Measurements from ENCODE around the gene TEX22.

TEX22 gene

DNA sequence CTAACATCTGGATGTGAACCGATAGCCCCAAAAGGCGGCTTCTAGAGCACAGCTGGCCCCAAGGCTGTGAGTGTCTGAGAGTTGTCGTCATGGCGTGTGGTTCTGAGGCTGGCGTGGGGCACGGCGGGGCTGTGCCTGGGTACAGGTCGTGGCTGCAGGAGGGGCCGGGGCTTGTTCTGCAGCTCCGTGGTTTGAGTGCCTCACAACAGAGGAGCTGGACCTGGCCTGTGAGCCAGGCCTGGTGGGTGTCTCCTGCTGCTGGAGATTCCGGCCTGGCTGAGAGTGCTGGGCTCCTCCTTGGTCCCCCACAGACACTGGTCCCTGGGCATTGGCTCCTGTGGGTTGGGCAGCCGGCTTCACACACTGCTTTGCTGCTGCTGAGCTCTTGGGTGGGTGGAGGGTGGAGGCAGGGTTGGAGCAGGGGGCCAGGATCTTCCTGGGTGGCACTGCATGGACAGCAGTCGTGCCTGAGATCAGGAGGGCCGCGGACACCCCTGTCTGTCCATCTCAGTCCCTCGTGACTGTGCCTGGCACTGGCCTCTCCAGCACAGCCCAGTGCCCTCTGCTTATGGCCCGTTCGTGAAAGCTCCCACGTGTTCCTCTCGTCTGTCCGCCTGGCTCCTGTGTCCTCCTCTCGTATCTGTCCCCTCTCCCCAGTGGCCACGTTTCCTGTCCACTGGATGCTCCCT lies 31.8 kb upstream of the TEX22 start:
- no peak for DNase-seq (ENCODE audit: low read depth in 1 of 2, low spot score in 1 of 2)

DNA sequence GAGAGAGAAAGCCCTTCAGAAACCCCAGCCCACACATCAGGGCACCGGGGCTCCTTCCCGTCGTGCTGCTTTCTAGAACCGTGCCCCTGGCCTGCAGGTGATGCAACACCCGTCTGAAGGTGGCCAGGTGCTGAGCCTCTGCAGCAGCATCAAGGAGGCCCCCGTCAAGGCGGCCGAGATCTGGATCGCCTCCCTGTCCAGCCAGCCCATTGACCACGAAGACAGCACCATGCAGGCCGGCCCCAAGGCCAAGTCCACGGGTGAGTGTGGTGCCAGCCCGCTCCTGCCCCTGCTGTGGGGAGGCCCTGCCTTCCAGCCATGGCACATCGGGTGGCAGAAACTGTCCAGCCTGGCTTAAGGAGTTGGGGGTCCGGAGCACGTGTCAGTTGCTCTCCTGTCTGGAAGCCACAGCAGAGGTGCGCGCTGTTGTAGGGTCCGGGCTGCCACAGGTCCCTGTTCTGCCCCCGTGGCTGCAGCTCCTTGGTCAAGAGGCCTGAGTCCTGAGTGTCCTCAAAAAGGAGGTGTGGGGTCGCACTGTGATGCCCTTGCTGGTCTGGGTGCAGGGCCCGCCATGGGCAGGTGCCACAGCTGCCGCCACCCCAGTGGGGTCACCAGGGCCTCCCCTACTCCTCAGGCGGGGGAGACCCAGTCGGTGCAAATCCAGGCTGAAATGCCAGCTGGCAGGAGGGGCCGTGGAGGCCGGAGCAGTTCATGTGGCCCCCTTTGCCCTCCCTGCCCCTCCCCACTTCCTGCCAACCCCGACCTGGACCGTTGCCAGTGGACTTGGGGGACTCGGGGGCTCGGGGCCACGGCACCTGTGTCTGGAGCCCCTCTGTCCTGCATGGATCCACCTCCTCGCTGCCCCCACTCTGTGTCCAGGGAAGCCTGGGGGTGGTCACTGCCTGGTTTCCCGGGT lies 31.0 kb upstream of the TEX22 start:
- DNase-seq (ENCODE audit: low read depth in 1 of 2, low spot score in 1 of 2) = no peak

DNA sequence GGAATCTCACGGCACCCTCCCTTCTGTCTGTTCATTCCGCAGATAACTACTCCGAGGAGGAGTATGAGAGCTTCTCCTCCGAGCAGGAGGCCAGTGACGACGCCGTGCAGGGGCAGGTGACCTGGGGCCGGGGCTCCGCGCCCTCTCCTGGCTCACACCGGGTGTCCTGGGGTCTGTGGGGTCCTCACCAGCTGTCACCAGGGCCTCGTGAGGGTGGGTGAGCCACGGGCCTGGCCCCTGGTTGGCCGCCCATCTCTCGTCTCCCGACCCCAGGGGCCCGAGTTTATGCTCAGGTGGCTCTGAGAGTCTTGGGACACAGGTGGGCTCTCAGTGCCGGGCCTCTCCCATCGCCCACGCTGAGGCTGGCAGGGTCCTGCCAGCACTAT lies 30.3 kb upstream of the TEX22 start:
- DNase-seq (ENCODE audit: low read depth in 1 of 2, low spot score in 1 of 2) = no peak

DNA sequence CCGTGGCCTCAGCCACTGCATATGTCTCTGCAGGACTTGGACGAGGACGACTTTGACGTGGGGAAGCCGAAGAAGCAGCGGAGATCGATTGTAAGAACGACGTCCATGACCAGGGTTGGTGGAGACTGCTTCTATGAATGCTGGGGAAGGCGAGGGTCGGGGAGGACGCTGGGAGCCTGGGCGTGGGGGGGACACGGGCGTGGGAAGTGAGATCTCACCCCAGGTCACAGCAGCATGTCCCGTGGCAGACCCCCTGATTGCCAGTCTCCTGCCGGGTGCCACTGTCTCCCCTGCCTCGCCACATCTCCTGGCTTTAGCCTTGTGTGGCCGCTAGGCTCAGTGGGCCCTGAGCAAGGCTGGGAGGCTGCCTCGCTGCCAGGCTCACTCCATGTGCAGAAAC lies 29.9 kb upstream of the TEX22 start:
- DNase-seq (ENCODE audit: low read depth in 1 of 2, low spot score in 1 of 2) = no peak

DNA sequence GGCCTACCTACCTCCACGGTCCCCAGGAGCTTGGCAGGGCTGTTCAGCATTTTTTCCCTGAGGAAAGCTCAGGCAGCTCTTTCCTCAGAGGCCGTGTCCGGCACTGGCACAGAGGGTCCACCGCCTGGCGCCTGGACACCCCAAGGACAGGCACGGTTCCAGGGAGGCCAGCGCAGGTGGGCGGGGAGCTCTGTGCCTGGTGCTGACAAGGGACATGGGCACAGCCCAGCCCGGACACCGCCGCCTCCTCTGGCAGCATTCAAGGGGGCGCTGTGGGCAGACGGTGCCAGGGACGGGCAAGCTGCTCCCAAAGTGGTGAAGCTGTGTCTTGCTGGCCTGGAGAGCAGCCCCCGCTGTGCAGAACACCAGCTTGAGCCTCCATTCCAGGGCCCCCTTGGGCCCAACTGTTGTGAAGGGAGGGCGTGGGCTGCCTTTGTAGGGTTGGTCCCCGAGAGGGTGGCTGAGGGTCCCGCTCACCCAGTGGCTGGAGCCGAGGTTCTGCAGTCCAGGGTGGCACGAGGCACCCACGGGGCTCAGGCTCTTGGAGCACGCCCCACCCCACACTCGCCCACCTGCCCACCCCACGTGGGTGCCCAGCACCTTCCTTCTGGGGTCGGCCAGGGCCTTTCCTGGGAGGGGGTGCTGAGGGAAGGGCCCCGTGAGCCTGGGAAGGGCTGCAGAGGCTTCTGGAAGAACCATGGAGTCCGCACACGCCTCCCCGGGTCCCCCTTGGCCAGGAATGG lies 29.3 kb upstream of the TEX22 start:
- no peak for DNase-seq (ENCODE audit: low read depth in 1 of 2, low spot score in 1 of 2)

DNA sequence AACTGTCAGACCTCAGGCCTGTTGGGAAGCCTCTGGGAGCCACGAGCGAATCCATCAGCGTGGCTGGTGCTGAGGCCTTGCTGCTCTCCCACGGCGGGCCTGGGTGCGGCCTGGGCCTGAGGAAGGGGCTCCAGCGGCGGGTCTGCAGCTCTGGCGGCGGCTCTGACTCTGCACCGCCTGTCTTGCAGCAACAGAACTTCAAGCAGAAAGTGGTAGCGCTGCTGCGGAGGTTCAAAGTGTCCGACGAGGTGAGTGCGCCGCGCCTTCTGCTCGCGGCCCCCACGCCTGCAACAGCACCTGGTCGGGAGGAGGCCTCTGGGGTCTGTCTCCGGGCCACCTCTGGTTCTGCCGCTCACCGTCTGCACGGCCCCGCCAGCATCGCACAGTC lies 28.7 kb upstream of the TEX22 start:
- DNase-seq (ENCODE audit: low read depth in 1 of 2, low spot score in 1 of 2) = no peak

DNA sequence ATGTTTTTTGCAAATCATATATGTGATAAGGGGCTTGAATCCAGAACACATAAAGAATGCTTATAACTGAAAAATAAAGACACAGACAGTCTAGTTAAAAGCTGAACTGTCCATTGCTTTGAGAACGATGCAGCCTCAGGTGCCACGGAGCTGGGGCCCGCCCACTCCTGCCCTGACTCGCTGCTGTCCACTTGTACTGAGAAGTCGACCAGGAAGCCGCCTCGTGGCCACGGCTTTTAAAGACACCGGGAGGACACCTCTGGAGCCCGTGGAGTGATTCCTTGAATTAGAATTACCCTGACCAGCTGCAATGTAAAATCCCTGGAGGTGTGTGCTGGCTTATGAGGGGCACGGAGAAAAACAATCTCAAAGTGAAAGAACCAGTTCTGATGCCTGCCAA lies 23.9 kb upstream of the TEX22 start:
- no peak for DNase-seq (ENCODE audit: low read depth in 1 of 2, low spot score in 1 of 2)

DNA sequence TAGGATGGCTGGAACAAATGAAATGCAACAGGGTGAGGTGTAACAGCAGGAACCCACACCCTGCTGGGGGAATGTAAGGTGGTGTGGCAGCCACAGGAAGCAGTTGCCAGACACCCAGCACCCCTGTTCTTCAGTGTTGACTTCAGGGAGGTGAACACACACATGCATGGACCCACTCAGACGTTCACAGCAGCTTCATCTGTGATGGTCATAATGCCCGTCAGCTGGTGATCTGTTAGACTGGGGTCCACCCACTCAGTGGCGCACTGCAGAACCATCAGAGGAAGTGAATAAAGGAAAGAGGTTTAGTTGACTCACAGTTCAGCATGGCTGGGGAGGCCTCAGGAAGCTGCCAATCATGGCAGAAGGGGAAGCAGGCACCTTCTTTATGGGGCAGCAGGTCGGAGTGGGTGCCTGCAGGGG lies 22.7 kb upstream of the TEX22 start:
- no peak for DNase-seq (ENCODE audit: low read depth in 1 of 2, low spot score in 1 of 2)

DNA sequence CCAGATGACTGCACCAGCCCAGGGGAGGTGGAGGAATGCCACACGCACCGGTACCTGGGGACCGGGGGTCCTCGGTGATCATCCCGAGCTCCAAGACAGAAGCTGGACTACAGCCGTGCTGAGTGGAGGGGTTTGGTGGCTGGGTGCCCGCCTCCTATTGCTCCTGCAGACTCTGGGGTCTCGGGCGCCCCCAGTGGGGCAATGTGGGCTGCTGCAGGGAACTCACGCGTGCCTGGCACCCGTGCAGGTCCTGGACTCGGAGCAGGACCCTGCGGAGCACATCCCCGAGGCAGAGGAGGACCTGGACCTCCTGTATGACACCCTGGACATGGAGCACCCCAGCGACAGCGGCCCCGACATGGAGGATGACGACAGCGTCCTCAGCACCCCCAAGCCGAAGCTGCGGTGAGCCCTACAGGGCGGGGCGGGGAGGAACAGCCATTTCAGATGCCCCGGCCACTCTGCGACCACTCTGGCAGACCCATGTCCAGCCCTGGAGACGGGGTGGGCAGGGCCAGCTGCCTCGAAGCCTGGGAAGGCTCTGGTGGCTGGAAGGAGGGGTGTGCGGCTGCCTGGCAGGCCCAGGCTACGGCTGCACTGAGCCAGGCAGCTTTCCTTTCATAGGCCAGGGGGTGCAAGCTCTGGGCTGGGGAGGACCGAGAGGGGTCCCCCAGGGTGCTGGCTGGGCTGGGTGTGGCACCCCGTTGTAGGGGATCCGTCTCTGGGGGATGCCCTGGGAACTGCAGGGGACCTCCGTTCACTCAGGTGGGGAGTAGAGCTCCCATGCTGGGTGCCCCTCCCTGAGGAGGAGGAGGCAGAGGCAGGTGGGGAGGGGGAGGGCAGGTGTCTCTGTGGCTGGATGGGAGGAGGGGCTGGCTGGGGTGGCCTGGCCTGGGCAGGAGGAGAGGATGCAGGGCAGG lies 21.6 kb upstream of the TEX22 start:
- DNase-seq (ENCODE audit: low read depth in 1 of 2, low spot score in 1 of 2) = no peak

DNA sequence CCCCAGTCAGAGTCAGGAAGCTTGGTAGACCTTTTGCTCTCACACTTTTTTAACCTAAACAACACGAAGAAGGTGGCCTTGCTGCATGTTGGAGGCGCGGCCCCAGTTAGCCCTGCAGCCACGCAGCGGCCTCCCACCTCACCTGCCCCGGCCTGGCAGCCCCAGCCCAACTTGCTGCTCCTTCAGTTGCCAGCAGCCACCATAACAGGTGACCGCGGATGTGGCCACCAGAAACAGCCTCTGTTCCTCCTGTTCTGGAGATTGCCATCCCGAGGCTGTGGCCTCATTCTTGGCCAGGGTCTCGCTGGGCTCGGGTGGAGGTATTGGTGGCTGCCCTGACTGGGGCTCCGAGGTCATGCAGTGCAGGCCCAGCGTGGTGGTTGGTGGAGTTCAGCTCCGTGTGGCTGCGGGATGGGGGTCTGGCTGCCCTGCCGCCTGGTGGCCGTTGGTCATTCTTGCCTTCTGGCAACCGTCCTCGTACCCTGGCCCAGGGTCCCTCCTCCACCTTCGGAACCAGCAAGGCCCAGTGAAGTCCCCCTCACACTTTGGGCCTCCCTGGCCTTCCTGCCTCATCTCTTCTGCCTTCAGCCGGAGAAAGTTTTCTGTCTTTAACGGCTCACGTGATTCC lies 20.7 kb upstream of the TEX22 start:
- DNase-seq (ENCODE audit: low read depth in 1 of 2, low spot score in 1 of 2) = no peak

DNA sequence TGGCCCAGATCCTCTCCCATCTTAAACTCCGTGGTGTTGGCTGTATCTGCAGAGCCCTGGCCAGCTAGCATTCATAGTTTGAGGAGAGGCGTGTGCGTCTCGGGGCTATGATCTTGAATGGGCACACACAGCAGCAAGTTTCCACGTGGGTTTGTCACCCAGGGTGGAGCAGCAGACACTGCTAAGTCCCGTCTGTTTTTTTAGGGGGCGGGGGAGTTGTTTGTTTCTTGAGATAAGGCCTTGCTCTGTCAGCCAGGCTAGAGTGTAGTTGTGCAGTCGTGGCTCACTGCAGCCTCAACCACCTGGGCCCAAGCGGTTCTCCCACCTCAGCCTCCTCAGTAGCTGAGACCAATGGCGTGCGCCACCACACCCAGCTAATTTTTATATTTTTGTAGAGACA lies 20.1 kb upstream of the TEX22 start:
- DNase-seq (ENCODE audit: low read depth in 1 of 2, low spot score in 1 of 2) = no peak

DNA sequence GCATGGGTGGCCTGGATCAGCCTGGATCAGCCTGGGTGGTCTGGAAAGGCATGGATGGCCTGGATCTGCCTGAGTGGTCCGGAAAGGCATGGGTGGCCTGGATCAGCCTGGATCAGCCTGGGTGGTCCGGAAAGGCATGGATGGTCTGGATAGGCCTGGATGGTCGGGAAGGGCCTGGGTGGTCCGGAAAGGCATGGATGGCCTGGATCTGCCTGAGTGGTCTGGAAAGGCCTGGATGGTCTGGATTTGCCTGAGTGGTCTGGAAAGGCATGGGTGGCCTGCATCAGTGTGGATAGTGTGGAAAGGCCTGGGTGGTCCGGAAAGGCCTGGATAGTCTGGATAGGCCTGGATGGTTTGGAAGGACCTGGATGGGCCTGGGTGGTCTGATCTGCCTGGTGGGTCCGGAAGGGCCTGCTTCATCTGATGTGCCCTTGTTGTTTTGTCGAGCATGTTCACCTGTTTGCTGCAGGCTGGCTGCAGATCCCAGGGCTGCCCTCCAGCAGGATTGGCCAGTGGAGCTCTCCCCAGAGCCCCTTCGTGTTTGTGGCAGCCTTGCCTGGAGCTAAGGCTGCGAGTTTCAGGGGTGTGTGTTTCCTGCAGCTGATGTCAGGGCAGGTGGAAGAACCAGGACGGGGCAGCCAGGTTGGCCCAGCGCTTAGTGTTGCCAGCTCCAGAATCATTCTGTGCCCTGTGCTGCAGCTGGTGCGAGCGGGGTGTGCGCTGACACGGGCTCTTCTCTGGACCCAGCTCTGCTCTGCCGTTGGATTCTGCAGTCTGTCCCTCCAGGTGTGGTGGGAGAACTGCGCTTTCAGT lies 19.3 kb upstream of the TEX22 start:
- no peak for DNase-seq (ENCODE audit: low read depth in 1 of 2, low spot score in 1 of 2)

DNA sequence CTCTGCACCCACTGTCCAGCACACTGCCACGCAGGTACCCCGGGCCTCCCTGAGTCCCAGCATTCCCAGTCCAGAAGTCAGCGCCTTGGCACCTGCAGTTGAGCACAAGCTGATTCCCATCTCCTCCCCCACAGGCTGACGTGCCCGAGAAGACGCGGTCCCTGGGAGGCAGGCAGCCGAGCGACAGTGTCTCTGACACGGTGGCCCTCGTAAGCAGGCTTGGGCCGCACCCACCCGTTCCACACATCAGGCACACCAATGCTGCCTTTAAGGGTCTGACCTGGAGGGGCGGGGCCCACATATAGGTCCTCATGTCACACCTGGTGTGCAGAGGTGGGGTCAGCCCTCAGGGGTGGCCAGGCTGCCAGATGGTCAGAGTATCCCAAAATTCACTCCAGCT lies 18.4 kb upstream of the TEX22 start:
- DNase-seq (ENCODE audit: low read depth in 1 of 2, low spot score in 1 of 2) = no peak

DNA sequence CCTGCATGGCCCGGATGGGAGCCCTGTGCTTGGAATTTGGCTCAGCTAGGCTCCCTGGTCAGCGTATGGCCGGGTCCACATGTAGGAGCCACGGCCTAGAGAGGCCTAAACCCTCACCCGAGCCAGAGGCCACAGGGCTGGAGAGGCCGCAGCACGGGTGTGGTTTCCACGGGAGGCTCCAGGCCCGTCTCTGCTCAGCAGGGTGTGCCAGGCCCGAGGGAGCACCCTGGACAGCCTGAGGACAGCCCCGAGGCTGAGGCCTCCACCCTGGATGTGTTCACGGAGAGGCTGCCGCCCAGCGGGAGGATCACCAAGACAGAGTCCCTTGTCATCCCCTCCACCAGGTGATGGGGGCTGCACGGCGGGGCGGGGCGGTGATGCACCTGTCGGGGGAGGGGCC lies 17.6 kb upstream of the TEX22 start:
- DNase-seq (ENCODE audit: low read depth in 1 of 2, low spot score in 1 of 2) = no peak

DNA sequence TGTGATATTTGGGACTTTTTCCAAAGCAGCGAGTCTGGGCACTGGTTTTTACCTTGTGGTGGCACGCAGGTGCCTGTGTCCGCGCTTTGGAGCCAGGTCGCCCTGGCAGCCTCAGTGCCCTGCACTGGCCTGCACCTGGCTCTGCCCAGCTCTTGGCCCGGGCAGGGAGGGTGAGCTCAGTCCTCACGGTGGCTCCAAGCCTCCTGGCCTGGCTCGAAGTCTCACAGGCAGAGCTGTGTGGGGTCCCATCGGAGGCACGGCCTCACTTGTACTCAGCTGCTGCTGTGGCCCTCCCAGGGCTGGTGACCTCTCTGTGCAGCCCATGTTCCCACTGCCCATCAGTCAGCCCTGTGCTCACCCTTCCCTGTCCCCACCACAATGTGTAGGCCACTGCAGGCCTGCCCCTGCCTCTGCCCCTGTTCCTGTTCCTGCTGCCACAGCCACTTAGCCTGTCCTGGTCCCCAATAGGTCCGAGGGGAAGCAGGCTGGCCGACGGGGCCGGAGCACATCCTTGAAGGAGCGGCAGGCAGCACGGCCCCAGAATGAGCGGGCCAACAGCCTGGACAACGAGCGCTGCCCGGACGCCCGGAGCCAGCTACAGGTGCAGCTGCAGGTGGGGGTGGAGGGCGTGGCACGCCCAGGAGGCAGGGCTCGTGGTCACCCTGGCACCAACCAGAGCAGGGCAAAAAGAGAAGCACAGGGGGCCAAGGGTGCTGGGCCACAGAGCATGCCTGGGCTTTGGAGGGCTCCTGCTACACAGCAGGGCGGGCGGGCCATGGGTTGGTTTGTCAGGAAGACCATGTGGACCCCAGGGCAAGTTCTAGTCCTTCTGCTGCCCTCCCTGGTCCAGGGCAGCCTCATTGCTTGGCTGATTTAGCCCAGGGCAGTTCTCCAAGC lies 16.6 kb upstream of the TEX22 start:
- no peak for DNase-seq (ENCODE audit: low read depth in 1 of 2, low spot score in 1 of 2)

DNA sequence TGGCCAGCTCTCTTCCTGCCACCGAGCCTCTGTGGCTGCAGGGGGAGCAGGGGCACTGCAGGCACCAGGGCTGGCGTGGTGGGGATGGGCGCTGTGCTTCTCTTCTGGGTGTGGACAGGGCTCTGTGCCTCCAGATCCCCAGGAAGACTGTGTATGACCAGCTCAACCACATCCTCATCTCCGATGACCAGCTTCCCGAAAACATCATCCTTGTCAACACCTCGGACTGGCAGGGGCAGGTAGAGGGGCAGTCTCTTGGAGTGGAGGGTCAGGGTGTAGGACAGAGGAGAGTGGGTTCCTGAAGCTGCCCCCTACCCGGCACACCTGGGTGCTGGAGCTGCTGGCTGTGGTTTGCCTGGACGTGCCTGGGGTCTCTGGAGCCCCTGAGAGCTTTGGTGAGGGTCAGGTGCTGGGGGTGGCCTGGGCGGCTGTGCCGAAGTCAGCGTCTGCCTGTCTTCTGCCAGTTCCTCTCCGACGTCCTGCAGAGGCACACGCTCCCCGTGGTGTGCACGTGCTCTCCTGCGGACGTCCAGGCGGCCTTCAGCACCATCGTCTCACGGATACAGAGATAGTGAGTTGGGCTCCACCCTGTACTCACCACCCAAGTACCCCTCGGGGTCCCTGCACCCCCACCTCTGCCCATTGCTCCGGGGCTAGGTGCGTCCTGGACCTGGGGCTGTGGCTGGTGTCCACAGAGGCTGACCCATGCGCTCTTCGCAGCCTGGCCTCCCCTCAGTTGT lies 15.8 kb upstream of the TEX22 start:
- no peak for DNase-seq (ENCODE audit: low read depth in 1 of 2, low spot score in 1 of 2)

DNA sequence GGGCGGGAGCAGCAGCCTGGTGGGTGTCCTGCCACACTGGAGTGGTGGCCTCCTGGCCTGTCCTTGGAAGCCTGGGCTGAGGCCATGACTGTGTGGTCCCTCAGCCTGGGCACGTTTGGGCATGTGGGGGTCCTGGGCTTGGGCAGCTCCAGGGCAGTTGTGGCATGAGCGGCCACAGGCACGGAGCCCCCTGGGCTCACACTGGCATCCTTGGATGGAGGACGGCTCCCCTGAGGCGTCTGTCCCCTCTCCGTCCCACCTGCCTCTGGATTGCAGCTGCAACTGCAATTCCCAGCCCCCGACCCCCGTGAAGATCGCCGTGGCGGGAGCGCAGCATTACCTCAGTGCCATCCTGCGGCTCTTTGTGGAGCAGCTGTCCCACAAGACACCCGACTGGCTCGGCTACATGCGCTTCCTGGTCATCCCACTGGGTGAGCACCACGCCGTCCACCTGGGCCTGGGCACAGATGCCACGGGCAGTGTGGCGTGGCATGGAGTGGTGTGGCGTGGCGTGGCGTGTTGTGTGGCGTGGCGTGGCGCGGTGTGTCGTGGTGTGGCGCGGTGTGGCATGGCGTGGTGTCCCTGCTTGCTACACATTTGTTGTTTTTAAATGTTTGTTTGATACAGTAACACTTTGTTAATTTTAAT lies 15.1 kb upstream of the TEX22 start:
- DNase-seq (ENCODE audit: low read depth in 1 of 2, low spot score in 1 of 2) = no peak
